Right forelimb (tissue), 1 donor: Measurements from ENCODE around the gene CCDC187.

Experiments
- DNase-seq: peaks from one replicate; pipeline ENCODE4 v3.0.0-alpha.2; 2018

The CCDC187 gene

DNA sequence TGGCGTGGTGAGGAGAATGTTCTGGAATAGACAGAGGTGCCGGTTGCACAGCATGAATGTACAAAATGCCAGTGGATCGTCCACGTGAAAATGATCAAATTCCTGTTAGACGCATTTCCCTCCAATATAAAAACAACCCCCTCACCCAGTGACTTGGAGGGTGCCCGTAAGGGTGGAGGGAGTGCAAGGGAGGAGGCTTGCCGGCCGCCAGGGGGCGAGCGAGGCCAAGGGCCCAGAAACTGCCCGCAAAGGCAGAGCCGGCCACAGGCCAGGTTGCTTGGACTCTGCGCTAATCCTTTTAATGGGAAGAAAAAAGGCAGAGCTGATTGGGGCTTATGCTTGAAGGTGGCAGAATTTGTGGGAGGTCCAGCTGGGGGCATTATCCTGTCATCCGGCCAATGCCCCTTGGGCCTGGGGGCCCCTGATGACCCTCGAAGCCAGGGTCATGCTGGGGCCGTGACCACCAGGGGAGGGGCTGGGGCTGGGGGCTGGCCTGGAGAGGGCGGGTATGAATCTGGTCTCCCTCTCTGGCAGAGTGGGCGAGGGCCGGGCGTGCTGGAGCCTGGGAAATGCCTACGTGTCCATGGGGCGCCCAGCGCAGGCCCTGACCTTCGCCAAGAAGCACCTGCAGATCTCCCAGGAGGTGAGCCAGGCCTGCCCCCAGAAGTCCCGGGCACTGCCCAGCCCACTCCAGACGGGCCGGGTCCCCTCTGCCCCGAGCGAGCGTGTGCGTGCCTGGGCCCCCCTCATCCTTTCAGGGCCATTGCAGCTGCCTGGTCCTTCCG lies 35.5 kb upstream of the CCDC187 start:
- DNase-seq, result no peak

DNA sequence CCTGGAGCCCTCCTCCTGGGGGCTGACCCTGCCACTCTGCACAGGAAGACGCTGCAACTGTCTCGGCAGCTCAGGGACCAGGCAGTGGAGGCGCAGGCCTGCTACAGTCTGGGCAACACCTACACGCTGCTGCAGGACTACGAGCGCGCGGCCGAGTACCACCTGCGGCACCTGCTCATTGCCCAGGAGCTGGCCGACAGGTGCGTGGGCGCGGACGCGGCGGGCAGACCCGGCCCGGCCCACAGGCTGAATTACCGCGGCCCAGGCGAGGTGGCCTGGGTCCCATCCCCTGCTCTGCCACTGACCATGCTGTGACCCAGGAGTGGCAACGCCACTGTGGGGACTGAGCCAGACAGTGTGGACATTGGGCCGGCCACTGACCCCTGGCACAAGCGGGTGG lies 34.6 kb upstream of the CCDC187 start:
- DNase-seq, result no peak

DNA sequence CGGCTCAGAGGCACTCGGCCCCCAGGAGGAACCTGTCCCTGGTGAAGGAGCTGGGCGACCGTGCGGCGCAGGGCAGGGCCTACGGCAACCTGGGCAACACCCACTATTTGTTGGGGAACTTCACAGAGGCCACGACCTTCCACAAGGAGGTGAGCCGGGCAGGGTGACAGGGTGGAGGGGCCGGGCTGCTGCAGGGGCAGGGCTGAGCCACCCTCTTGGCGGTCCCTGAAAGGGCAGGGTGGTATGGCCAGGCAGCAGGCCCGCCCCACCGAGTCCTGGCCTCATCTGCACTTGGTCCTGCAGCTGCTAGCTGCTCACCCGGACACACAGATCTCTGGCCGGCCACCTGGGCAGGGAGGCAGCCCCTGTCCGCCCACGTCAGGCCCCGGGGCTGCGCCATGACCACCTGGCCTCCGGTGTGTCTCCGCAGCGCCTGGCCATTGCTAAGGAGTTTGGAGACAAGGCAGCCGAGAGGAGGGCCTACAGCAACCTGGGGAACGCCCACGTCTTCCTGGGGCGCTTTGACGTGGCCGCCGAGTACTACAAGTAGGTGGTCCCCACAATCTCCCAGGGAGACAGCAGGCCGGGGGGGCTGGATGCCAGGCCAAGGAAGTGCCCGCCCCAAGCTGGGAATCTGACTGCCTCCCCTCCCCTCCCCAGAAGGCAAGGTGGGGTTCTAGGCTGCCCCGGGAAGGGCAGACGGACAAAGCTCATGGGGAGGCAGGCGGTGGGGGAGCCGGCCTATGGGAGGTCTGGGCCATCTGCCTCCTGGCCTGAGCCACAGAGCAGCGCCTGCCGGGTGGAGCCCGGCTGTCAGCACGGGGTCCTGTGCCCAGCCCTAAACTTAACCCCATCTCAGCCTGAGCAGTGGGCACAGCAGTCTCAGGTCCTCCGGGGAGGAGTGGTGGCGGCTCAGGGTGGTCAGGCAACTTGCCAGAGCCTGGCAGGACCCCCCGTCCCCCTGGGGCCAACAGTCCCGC lies 33.8 kb upstream of the CCDC187 start:
- DNase-seq, result no peak

- DNase-seq, result no peak
These were observed 33.0 kb upstream of the CCDC187 start for GRCh38 chr9:136336881-136337280.

GRCh38 chr9:136336156-136336870 lies 32.4 kb upstream of the CCDC187 start:
- no peak for DNase-seq

GRCh38 chr9:136335296-136336155 lies 31.6 kb upstream of the CCDC187 start:
- DNase-seq, result no peak

- no peak for DNase-seq
These were observed 30.6 kb upstream of the CCDC187 start for GRCh38 chr9:136334541-136334940.

GRCh38 chr9:136333486-136333885 lies 29.6 kb upstream of the CCDC187 start:
- DNase-seq, result no peak

DNA sequence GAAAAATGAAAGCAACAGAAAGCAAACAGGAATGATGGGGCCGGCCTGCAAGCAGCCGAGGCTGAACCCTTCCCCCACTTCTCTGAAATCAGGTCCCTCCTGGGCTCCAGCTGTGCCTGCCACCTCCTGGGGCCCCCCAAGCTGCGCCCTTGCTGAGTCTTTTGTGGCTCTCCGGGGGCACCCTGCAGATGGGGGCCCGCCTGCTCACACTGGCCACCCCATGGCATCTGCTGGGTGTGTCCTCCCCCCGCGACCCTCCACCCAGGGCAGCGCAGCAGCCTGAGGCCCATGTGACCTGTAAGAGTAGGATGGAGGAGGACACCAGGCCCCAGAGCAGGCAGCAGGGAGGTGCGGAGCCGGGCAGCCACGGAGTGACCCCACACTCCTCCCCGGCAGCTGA lies 29.2 kb upstream of the CCDC187 start:
- DNase-seq, result no peak

GRCh38 chr9:136332482-136332983 lies 28.6 kb upstream of the CCDC187 start:
- no peak for DNase-seq

DNA sequence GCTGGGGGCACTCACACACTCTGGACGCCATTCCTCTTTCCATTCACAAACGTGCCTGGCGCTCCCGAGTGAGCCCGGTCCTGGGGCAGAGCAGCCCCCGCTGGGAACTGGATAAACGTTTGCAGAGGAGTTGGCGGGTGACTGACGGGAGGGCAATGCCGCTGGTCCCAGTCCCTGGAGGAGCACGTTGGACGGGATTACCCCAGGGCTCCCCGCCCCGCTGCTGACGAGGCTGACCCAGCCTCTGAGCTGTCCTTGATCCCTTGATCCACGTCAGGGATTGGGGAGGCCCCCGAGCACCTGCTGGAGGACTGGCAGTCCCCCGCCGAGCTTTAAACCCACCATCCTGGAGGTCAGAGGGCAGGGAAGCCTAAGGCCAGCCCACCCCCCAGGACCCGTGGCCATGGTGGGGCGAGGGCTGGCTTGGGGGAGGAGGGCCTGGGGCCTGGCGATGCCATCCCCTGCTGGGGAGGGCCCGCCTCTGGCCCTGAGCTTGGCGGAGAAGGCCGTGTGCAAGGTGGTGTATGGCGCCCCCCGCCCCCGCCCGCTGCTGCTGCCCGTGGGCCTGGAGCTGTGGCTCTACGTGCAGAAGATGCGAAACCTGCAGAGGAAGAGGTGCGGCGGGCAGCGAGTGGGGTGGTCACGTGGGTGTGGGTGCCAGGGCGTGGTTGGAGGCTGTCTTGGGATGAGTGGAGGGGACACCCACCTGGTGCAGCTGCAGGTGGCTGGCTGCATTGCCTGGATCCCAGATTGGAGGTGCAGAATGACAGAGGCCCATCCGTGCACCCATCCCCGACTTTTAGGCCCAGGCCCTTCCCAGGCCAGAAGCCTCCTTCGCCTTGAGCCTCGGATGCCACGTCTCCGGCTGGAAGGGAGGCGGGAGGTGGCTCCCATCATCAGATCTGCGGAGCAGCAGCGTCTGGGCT lies 27.9 kb upstream of the CCDC187 start:
- DNase-seq, result no peak

- no peak for DNase-seq
These were observed 27.1 kb upstream of the CCDC187 start for GRCh38 chr9:136331030-136331429.

DNA sequence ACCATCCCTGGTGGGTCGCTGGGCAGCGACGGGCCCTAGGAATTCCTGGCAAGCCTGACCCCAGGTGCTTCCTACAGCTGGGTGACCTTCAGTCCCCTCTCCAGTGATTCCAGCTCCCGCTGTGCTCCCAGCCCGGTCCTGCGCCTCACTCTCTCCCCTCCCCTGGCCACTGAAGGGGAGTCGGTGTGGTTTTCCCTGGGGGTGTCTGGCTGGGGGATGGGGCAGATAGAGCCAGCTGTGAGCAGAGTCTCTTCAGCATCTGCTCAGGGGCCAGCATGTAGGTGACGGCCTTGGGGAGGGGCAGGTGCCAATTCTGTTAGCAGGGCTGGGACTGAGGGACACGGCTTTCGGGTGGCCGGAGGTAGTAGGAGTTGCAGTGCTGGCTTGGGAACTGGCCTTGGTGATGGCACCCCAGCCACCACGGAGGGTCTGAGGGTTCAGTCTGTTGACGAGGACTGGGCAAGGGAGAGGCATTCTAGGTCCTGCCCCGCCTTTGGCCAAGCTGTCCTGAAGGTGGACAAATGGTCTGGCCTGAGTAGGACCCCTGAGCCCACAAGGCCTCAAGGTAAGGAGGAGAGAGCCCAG lies 26.6 kb upstream of the CCDC187 start:
- no peak for DNase-seq

DNA sequence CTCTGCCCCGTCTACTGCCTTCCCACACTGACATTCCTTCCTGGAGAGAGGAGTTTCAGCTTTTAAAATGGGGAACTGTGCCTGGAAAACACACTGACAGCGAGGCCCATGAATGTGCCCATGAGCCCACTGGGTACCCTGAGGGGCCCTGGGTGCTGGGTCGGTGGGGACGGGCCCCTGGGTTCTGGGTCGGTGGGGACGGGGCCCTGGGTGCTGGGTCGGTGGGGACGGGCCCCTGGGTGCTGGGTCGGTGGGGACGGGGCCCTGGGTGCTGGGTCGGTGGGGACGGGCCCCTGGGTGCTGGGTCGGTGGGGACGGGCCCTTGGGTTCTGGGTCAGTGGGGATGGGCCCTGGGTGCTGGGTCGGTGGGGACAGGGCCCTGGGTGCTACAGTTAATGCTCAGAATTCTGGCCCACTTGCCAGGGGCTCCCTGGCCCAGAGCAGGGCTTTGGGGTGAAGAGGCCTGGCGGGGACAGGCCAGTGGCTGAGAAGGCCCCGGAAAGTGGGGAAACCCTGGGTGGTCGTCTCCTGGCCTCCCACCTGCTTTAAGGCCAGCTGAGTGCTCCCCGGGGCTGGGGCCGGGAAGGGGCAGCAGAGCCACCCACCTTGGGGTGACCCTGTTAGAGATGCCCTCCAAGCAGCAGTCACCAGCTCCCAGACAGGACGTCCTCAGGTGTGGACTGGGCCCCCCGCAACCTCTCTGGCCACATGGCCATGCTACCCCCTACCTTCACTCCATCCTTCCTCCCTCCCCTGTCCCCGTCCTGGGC lies 25.9 kb upstream of the CCDC187 start:
- no peak for DNase-seq

DNA sequence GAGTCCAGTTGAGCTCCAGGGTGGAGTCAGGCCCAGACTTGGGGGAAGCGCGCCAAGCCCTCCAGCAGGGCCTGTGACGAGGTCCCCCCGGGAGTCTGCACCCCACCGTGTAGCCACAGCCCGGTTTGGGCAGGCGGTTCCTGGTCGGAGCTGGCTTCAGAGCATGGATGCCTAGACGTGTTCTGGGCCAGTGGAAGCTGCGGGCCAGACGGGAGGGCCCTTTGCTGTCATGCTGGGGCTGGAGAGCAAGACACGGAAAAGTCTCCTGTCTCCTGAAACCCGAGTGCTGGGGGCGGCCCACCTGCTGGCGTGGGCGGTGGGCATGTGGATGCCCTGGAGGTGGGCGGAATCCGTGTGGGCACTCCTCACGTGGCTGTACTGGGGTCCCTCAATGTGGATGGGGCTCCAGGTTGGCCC lies 25.3 kb upstream of the CCDC187 start:
- no peak for DNase-seq

GRCh38 chr9:136328622-136329041 lies 24.7 kb upstream of the CCDC187 start:
- peak; percentile 82 for DNase-seq

GRCh38 chr9:136328011-136328621 lies 24.2 kb upstream of the CCDC187 start:
- DNase-seq, result no peak

DNA sequence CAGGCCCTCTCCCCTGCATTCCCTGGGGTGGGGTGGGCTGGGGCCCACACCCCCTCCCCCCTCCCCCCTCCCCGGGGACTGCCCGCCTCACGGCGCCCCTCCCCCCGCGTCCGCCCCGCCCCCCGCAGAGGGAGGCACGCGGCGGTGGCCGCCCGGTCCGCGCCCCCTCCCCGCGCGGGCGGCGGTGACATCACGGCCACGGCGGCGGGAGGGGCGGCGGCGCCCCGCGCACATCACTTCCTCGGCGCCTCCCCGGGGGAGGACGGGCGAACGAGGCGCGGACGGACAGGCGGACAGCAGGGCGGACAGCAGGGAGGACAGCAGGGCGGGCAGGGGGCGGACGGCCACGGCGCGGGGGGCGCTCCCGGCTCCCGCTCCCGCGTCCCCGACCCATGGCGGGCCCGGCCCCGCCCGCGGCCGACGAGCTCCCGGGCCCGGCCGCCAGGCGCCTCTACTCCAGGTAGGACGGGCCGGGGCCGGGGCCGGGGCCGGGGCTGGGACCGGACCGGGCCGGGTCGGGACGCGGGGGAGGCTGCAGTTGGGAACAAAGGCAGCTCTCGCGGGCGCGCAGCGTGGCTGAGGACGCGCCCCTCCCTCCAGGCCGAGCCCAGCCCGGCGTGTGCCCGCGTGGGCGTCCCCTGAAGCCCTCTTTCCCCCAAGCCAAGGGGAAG lies 23.5 kb upstream of the CCDC187 start, which contains the start of gene GPSM1:
GPSM1 (plus strand) TSS at position 236 of the 671 bp plus-strand sequence; CDS start at position 393, 157 bp downstream.
- DNase-seq, result peak; percentile 81
